CD4-positive, alpha-beta T cell treated with Interferon gamma for 1 hour (primary cell): ENCODE results near the gene SGTA.
"Not testable (repeated sequence)": the region's sequence is repeated elsewhere in the genome, so short reads cannot be mapped to it uniquely, and the experiment has no call there.

ENCODE experiments used
- DNase-seq: peaks from one replicate; pipeline ENCODE4 v3.0.0-alpha.2; 2020

The SGTA gene

DNA sequence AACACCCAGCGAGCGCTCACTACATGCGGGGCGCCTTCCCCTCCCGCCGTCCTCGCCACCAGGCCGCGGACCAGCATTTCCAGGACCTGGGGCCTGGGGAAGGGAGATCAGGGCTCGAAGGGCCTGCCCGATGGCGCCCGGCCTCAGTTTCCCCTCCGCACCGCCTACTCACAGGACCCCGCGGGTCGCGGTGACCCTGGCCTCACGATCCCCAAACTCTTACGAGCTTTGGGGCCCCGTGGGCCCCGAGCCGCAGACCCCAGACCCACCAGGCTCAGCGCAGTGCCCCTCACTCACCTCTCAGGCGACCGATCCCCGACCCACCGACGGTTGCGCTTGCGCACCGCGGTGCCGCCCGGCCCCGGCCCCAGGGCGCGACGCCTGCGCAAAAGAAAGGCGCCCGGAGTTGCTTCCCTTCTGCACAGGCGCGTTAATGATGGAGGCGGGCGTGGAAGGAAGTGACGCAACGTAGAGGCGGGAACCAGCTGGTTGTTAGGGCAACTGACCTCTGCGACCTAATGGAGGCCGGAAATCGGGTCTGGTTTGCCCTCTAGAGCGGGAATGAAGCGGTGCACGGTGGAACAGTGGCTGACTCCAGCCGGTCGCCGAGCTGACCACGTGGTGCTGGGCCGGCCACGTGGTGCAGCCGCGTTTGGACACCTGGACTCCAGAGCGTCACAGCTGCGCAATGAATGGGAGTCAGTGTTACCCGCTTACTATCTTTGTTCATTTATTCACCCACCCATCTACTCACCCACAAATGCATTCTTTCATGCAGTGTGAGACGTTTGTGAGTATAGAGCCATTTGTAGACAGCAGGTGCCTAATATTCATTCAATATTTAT lies at the start of gene SGTA:
Gene SGTA (minus strand): TSS at position 338 of the 845 bp plus-strand sequence. CDS start 14,205 bp downstream, outside the sequence.
- peak; percentile 98 for DNase-seq

DNA sequence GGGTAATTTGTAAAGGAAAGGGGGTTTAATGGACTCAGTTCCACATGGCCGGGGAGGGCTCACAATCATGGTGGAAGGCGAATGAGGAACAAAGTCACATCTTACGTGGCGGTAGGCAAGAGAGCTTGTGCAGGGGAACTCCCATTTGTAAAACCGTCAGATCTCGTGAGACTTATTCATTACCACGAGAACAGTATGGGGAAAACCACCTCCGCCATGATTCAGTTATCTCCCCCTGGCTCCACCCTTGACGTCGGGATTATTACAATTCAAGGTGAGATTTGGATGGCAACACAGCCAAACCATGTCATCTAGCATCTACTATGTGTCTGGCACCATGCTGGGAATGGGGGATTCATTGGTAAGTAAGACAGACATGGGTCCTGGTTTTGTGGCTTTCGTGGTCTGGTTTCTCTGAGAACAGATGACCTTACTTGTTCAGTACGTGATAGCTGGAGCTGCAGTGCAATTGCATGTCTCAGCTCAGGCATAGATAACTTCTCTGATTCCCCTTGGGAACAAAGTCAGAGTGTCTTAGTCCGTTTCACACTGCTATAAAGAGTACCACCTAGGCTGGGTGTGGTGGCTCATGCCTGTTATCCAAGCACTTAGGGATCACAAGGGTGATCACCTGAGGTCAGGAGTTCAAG lies 44.9 kb upstream of the SGTA start:
- no peak for DNase-seq

DNA sequence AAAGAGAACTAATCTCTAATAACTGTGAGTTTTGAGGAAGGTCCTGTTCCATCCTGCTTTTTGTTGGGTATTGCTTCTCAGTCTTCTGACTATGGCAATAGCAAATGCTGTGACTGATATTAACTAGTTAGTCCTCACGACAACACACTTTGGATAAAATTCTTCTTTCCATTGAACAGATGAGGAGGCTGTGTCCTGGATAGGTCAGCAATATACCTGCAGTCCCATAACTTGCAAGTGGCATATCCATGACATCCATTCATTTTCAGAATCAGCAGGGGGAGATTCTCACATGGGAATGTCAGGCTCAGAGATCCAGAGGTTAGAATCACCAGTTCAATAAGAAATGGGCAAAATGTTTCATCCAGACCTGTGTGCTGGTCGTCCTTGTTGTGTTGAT lies 43.9 kb upstream of the SGTA start:
- no peak for DNase-seq

GRCh38 chr19:2824129-2824528 lies 41.1 kb upstream of the SGTA start:
- no peak for DNase-seq

DNA sequence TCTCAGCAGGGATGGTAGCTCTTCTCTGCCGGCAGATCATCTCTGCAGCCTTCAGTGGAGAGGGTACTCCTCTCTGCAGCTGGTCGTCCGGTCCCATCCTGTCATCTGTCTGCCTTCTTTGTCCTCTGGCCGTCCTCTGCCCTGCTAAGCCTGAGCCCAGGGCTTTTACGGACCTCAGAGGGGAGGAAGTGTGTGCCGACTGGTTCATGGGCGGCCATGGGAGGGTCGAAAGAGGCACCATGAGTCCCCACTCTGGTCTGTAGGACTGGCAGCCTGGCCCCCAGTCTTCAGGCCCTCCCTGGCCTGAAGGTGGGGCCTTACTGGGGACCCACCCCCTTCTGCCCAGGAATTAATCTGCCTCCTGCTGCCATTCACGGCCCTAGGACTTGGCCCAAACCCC lies 40.6 kb upstream of the SGTA start:
- no peak for DNase-seq

DNA sequence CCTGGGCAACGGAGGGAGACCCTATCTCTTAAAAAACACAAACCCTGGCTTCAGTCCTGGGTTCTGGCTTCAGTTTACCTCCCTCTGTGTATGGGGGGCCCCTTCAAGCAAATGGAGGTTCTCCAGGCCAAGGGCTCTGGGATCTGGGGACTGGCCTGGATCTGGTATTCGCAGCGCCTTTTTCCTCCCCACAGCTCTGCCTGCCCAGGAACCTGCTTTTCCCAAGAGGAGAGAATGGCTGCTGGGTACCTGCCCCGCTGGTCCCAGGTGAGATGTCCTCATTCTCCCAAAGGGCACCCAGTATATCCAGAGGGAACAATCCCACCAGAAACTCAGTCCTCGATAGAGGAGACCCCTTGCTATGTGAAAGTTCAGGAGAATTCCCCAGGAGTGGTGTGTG lies 39.8 kb upstream of the SGTA start:
- DNase-seq = no peak

- no peak for DNase-seq
Observed at GRCh38 chr19:2820112-2820702, 37.1 kb upstream of the SGTA start.

DNA sequence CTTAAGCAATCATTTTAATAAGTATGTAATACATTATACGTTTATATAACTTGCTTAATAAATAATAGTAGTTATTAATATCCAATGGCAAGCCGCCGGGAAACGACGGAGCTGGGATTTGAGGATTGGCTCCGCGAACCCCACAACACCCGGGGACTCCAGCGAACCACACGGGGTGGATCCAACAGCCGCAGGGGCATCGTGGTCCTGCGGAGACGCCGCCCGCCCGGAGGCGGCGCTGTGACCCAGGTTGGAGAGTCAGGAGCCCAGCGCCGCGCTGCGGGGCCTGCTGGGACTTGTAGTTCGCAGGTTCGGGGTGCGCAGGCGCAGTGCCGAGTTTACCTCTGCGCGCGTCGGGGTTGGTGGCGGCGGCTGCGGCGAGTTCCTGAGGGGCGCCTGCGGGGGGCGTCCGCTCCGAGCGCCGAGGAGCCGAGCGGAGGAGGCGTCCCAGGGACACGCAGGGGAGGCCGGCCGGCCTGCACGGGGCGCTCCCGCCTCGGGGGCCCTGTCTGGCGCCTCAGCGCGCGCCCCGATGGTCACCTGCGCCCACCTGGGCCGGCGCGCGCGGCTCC lies 36.6 kb upstream of the SGTA start, which contains the start of gene ZNF554:
Gene ZNF554 (plus strand): TSS at position 329 of the 572 bp plus-strand sequence. CDS start 204 bp downstream, at position 533.
- peak; percentile 96 for DNase-seq

DNA sequence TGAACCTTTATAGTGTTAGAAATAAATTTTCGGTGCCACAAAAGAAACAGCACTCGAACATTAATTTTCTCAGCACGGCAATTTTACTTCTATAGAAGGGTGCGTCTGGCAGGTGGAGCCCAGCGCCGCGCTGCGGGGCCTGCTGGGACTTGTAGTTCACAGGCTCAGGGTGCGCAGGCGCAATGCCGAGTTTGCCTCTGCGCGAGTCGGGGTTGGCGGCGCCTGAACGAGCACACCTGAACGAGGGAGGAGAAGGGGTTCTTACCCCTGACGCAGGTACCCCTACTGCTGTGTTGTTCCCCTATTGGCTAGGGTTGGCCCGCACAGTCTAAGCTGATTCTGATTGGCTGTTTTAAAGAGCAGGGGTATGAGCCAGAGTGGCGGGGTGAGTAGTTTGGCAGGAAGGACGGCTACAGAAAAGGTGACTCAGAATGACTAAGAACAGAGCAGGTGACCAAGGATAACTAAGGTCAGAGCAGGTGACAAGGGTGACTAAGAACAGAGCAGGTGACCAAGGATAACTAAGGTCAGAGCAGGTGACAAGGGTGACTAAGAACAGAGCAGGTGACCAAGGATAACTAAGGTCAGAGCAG lies 34.3 kb upstream of the SGTA start:
- not testable (repeated sequence) for DNase-seq

DNA sequence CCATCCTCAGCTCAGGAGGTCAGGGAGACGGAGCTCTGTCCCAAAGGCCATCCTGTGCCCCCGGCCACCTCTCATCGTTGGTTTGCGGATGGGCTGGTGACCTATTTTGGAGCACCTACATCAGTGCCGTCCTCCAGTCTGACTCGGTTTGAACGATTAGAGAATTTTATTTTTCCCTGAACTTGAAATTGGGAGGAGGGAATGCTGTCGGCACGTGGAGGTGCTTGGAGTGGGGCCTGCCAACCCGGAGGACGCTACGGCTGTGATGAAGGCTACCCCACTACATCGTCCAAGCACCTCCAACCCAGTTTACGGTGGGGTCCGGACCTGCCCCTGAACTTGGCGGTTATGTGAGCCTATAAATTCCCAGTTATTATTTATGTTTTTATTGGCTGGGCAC lies 33.6 kb upstream of the SGTA start:
- DNase-seq = no peak

DNA sequence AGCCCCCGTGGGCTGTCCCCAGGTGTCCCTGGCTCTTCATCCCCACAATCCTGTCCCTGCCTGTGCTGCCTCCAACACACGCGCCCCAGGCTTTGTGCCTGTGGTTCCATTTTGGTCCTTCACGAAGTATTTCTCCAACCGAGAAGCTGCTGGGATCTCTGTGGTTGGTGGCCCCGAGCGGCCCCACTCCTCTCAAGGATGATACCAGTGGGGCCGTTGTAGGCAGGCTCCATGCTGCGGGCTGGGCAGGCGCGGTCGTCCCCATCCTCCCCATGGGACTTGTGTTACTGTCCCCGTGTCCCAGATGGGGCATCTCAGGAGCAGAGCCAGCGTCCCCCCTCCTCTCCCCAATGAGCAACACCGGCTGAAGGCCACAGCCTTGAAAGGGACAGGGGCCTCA lies 32.9 kb upstream of the SGTA start:
- DNase-seq = no peak

DNA sequence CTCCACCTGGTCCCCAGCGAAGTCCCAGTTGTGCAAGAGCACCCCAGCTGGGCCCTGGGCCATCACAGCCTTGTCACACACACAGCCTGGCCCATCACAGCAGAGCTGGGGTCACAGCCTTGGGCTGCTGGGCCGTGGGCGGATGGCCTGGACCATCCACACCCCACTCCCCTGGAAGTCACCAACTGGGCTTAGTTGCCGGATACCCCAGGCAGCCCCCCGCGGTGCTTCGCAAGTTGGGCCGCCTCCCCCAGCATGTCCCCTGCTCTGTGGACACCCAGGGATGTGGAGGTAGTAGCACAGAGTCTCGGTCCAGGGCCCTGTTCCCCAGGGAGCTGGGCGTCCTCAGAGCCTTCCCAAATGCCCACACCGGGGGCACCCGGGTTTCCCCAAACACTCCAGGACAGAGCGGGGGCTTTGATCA lies 32.1 kb upstream of the SGTA start:
- no peak for DNase-seq

- DNase-seq = no peak
Observed at GRCh38 chr19:2814426-2814825, 31.4 kb upstream of the SGTA start.

- DNase-seq = no peak
Observed at GRCh38 chr19:2813235-2814160, 30.4 kb upstream of the SGTA start.

- DNase-seq = no peak
Observed at GRCh38 chr19:2812414-2813234, 29.6 kb upstream of the SGTA start.

GRCh38 chr19:2811735-2812413 lies 28.8 kb upstream of the SGTA start:
- no peak for DNase-seq

DNA sequence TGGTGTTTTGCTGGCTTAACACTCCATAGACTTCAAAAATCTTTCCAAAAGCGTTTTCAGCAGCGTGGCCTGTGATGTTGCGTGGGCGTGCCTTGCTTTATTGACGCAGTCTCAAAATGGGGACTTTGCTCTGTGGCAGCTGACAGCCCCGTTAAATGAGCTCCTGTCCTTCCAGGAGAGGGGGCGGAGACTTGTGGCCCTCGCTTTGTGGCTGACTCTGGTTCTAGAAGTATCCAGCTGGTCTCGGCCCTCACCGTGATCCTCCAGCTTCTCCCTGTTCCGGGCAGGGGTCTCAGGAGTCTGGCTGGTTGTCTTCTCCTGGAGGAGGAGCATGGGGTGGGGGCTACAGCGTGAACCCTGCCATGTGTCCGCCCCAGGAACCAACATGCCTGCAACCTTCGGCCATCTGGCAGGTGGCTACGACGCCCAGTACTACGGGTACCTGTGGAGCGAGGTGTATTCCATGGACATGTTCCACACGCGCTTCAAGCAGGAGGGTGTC lies 28.2 kb upstream of the SGTA start:
- no peak for DNase-seq

DNA sequence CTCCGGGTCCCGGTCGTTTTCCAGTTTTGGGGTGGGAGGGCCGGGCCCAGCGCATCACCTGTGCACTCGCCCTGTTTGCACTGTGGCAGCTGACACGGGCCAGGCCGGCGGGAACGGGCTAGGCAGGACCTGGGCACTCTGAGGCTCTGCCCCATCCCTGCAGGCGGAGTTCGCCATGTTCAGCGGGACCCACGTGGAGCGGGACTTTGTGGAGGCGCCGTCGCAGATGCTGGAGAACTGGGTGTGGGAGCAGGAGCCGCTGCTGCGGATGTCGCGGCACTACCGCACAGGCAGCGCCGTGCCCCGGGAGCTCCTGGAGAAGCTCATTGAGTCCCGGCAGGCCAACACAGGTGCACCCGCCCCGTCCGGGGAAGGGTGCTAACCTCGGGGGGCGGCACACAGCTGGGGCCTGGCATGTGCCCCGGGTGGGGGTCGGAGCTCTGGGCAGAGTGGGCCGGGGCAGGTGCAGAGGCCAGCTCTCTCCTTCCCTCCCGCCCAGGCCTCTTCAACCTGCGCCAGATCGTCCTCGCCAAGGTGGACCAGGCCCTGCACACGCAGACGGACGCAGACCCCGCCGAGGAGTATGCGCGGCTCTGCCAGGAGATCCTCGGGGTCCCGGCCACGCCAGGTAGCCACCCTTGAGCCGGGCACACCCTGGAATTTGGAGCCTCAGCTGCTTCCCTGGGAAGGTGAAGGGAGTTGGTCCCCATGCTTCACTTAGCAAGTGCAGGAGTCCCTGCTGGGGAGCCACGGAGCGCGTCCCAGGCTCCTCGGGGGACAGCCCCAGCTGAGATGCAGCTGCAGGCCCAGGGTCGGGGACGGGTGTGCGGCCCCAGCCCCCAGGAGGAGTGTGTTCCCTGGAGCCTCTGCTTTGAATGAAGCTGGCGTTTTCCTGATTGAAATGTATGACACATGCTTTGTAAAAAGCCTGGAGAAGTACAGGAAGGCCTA lies 27.3 kb upstream of the SGTA start:
- no peak for DNase-seq
